Osteoblast (primary cell): ENCODE data around the gene AP1G2. TPM values are rescaled to one million over a fixed set of nuclear protein-coding genes. Genes with fewer than 3 reads are reported as not detected.

ENCODE experiments used
- DNase-seq: peaks from one replicate; pipeline ENCODE4 v3.0.0; 2011; ENCODE audit warnings: low spot score, mixed read lengths; ENCODE audit not compliant: insufficient read length; ENCODE audit errors: missing footprints
- H2AFZ ChIP-seq: 2 replicates; pipeline ENCODE4 v1.6.0; 2011; ENCODE audit warnings: mild to moderate bottlenecking, low read length
- H3K27ac ChIP-seq: 2 replicates; pipeline ENCODE4 v1.5.1; 2011; ENCODE audit warnings: mild to moderate bottlenecking, low read depth, low read length, moderate library complexity
- H3K27me3 ChIP-seq: 2 replicates; pipeline ENCODE4 v1.6.0; 2012; ENCODE audit warnings: mild to moderate bottlenecking, control low read depth, inconsistent platforms, low read length, moderate library complexity; ENCODE audit not compliant: insufficient read depth
- H3K36me3 ChIP-seq: 2 replicates; pipeline ENCODE4 v1.5.1; 2011; ENCODE audit warnings: mild to moderate bottlenecking, low read length, control low read depth, moderate library complexity; ENCODE audit not compliant: insufficient read depth
- H3K4me1 ChIP-seq: 2 replicates; pipeline ENCODE4 v1.5.1; 2011; ENCODE audit warnings: mild to moderate bottlenecking, low read length, control low read depth, moderate library complexity; ENCODE audit not compliant: insufficient read depth
- H3K4me2 ChIP-seq: 2 replicates; pipeline ENCODE4 v1.6.0; 2011; ENCODE audit warnings: mild to moderate bottlenecking, low read length; ENCODE audit not compliant: insufficient read depth
- H3K4me3 ChIP-seq: fragments of 200-600 bp; sonication (generic); 3 replicates; pipeline ENCODE4 v1.5.1; 2012; ENCODE audit warnings: mild to moderate bottlenecking, low read length, inconsistent platforms; ENCODE audit not compliant: insufficient read depth
- H3K79me2 ChIP-seq: 2 replicates; pipeline ENCODE4 v1.6.0; 2012; ENCODE audit warnings: mild to moderate bottlenecking, low read length, control low read depth, inconsistent platforms; ENCODE audit not compliant: insufficient read depth
- H3K9me3 ChIP-seq: 2 replicates; pipeline ENCODE4 v1.5.1; 2011; ENCODE audit warnings: low read depth, low read length, control low read depth
- H4K20me1 ChIP-seq: 2 replicates; pipeline ENCODE4 v1.6.0; 2012; ENCODE audit warnings: mild to moderate bottlenecking, low read length, control low read depth; ENCODE audit not compliant: insufficient read depth
- CTCF ChIP-seq: IDR thresholded peaks from 2 replicates; pipeline ENCODE4 v1.5.1; 2011; ENCODE audit warnings: mild to moderate bottlenecking, low read depth, low read length, moderate library complexity; ENCODE audit errors: extremely low read depth
- total RNA-seq: library from RNA; depleted of rRNA; stranded (reverse); fragments of >200 nt; gene quantifications from 2 replicates; pipeline ENCODE4 v1.2.3, GENCODE V29; 2012

The AP1G2 gene
- total RNA-seq, 1 donor, result 10.9 TPM

GRCh38 chr14:23529016-23529415 is 38.6 kb downstream of the AP1G2 start:
- H3K27me3 ChIP-seq, result no peaks in the 10 kb centered on the region
- no peak overlapping the region for H3K27ac ChIP-seq
- H3K4me3 ChIP-seq, result no peak overlapping the region
- no peaks in the 10 kb centered on the region for H4K20me1 ChIP-seq
- H3K4me1 ChIP-seq, result no peaks in the 10 kb centered on the region
- peak; percentile 68 for DNase-seq
- H3K9me3 ChIP-seq, result no peaks in the 10 kb centered on the region
- peaks cover 3% of the 10 kb centered on the region for H3K36me3 ChIP-seq
- no peaks in the 10 kb centered on the region for H3K79me2 ChIP-seq
- no peak for TF ChIP-seq CTCF
- no peak overlapping the region for H3K4me2 ChIP-seq
- no peak overlapping the region for H2AFZ ChIP-seq

GRCh38 chr14:23528555-23528954 is 39.0 kb downstream of the AP1G2 start:
- peak; percentile 86 for DNase-seq
- H3K4me1 ChIP-seq, result no peaks in the 10 kb centered on the region
- H2AFZ ChIP-seq, result no peak overlapping the region
- no peaks in the 10 kb centered on the region for H3K9me3 ChIP-seq
- peak; percentile 39 for TF ChIP-seq CTCF
- no peaks in the 10 kb centered on the region for H3K27me3 ChIP-seq
- H3K4me2 ChIP-seq, result no peak overlapping the region
- H3K27ac ChIP-seq, result no peak overlapping the region
- H3K79me2 ChIP-seq, result no peaks in the 10 kb centered on the region
- H3K36me3 ChIP-seq, result peaks cover 3% of the 10 kb centered on the region
- no peaks in the 10 kb centered on the region for H4K20me1 ChIP-seq
- H3K4me3 ChIP-seq, result no peak overlapping the region

- H2AFZ ChIP-seq, result no peak overlapping the region
- peak; percentile 35 for DNase-seq
- TF ChIP-seq CTCF, result no peak
Measured at GRCh38 chr14:23525611-23526010, 42.0 kb downstream of the AP1G2 start.

GRCh38 chr14:23524954-23525353 is 42.6 kb downstream of the AP1G2 start:
- H3K4me2 ChIP-seq, result no peak overlapping the region
- peaks cover 3% of the 10 kb centered on the region for H3K36me3 ChIP-seq
- no peaks in the 10 kb centered on the region for H3K79me2 ChIP-seq
- no peak overlapping the region for H2AFZ ChIP-seq
- TF ChIP-seq CTCF, result no peak
- H3K4me1 ChIP-seq, result no peaks in the 10 kb centered on the region
- peak; percentile 45 for DNase-seq
- H4K20me1 ChIP-seq, result no peaks in the 10 kb centered on the region
- no peak overlapping the region for H3K27ac ChIP-seq
- H3K9me3 ChIP-seq, result no peaks in the 10 kb centered on the region
- no peak overlapping the region for H3K4me3 ChIP-seq
- H3K27me3 ChIP-seq, result no peaks in the 10 kb centered on the region

More at GRCh38 chr14:23525611-23526010, 42.0 kb downstream of the AP1G2 start:
- no peak overlapping the region for H3K4me3 ChIP-seq
- H3K9me3 ChIP-seq, result no peaks in the 10 kb centered on the region
- no peaks in the 10 kb centered on the region for H3K27me3 ChIP-seq
- no peak overlapping the region for H3K4me2 ChIP-seq
- peaks cover 3% of the 10 kb centered on the region for H3K36me3 ChIP-seq
- no peak overlapping the region for H3K27ac ChIP-seq
- H3K79me2 ChIP-seq, result no peaks in the 10 kb centered on the region
- no peaks in the 10 kb centered on the region for H4K20me1 ChIP-seq
- no peaks in the 10 kb centered on the region for H3K4me1 ChIP-seq
